IPS DF 19.7 (cell line): ENCODE results near the gene SIK1.
"Not testable (repeated sequence)": the region's sequence is repeated elsewhere in the genome, so short reads cannot be mapped to it uniquely, and the experiment has no call there.

Experiments
- DNase-seq: peaks from one replicate; pipeline ENCODE4 v3.0.0-alpha.2; 2013; ENCODE audit warnings: low read depth, low spot score

Gene SIK1

GRCh38 chr21:43398000-43398399 is 28.9 kb downstream of the SIK1 start:
- not testable (repeated sequence) for DNase-seq

- DNase-seq: not testable (repeated sequence)
Measured at GRCh38 chr21:43397439-43397808, 29.5 kb downstream of the SIK1 start.

- not testable (repeated sequence) for DNase-seq
Measured at GRCh38 chr21:43396788-43397438, 30.0 kb downstream of the SIK1 start.

GRCh38 chr21:43383351-43383750 is 43.6 kb downstream of the SIK1 start:
- DNase-seq: not testable (repeated sequence)

DNA sequence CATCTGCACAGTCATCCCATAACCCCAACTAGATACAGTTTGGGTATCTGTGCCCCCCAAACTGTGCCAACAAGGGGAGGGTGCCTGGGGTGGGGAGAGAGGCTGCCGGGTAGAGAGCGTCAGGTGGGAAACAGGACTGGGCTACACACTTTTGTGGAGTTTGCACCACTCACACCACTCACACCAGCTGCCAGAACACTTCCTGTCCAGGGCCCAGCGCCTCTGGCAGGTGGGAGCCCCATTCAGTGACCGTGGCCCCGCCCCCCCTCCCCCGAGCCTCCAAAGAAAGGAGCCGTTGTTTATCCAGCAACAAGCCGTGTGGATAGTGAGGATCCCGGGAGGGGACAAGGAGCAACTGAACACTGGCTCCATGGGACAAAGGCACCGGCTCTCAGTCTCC is 44.0 kb downstream of the SIK1 start:
- not testable (repeated sequence) for DNase-seq

GRCh38 chr21:43380852-43381533 is 45.9 kb downstream of the SIK1 start:
- not testable (repeated sequence) for DNase-seq

GRCh38 chr21:43380337-43380736 is 46.6 kb downstream of the SIK1 start:
- DNase-seq: not testable (repeated sequence)

DNA sequence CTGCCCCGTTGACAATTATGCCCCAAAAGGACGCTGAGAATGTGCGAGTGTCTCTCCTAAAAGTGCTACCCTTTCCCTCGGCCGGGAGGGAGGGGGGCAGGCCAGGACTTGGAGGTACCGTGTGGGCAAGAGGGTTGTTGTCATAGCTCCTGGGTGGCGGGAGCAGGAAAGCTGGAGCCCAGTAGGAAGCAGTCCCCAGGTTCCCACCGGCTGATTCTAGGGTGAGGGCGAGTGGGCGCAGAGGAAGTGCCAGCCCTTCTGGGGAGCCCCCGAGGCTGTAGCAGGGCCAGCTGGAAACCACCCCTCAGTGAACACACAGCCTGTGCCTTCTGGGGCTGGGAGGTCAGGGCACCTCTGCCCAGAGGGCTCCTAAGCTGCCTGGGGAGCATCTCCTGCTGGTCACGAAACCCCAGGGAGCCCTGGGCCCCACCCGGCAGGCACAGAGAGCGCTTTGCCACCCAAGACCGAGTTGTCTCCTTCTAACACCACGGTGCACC is 47.3 kb downstream of the SIK1 start:
- DNase-seq: not testable (repeated sequence)

DNA sequence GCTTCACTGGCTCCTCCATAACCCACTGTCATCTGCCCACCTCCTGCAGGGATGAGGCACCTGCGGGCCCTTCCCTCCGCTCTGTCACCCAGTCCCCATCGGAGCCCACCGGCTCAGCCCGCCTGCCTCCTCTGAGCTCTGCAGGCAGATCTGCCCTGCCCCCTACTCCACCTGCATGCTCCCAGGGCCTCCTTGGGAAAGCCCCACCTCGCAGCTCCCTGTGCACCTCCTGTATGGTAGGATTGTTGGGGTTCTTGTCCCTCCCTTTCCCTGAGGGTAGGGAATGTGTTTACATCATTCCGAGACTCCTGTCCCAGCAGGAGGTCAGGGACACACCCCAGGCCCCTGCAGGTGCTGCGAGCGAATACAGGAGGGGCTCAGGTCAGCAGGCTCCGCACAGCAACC is 50.5 kb downstream of the SIK1 start:
- DNase-seq: no peak

DNA sequence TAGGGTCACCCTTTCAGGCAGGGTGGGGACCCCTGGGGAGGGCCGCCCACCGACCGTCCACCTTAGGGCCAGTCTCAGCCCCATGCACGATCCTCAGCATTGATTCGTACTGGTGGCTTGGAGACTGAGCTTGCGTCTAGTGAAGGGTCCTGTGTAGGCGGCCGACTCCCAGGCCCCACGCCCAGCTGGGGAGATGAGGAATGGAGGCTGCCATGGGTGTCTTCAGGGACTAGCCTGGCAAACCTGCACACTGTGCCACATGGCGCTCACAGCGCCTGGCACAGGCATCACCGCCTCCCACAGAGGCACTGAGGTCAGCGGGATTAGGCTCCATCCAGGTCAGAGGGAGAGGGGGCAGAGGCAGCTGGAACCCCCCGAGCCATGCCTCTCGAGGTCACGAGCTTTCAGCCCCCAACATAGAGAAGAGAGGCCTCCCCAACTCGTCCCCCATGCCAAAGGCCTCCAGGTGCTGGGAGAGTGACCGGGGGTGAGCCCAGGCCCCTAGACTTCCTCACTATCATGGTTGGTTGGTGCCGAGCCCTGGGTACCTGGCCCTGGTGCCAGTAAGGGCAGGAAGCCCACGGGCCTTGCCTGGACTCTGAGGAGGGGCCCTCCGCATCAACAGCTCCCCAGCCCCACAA is 51.0 kb downstream of the SIK1 start:
- DNase-seq: no peak

DNA sequence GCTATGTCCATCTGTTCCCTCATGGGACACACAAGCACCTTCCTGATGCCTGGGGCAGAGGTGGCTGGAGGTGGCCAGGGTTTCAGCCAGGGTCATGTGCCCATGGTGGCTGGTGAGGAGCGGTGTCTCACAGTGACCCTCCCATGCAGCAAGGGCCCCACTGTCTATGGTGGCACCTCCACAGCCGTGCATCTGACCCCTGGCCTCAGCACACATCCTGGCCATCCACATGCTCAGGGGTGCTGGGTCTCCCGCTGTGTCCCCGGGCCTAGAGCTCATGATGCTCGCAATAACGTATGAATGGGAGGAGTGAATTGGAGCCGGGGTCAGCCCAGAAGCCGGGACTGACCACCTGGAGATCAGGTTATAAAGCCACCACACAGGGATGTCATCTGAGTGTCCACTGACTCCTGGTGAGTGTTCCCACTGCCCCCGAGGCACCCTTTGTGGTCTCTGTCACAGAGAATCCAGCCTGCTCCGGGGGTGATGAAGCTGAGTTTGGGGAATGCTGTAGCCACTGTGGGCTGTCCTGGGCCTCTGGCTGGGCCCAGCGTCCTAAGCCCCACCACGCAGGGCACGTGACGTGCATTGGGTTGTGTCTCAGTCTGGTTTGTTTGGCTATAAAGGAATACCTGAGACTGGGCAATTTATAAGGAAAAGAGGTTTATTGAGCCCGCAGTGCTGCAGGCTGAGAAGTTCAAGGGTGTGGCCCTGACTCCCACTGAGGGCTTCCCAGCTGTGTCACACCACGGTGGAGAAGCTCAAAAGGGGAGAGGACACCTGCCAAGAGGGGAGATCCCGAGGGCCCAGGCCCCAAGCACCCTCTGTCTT is 51.7 kb downstream of the SIK1 start:
- no peak for DNase-seq

- no peak for DNase-seq
Measured at GRCh38 chr21:43374228-43374885, 52.6 kb downstream of the SIK1 start.

DNA sequence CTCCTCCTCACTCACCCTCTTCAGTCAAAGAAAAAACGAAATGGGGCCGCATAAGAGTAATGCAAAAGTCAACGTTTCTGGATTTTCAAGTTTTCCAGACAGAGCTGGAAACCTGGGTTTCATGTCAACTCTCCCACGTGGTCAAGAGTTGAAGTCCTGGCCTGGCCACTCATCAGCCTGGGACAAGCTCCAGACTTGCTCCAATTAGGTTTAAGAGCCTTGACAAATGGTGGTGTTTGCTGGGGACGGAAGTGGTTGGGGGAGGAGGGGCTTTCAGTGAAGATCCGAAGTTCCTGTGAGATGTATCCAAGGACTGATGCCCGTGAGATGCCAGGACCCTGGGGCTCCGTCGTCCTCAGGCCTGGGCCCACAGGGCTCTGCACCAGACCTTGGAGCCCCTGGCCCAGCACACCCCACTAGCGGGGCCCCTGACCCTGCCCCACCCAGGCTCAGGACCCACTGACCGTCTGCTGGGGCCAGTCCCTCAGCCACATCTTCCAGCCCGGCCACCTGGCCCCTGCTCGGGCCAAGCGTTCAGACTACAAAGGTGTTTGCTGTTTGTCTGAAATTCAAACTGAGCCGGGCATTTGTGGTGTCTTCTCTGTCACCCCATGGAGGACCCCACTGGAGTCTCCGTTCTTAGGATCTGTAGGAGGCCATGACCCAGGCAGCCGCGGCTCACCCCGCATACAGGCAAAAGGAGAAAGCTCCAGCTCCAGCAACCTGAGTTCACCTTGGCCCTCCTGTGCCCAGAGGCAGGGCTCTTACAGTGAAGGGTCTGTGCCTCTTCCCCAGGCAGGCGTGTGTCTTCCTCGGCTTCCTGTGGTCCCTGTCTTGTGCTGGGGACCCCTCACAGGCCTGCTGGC is 53.3 kb downstream of the SIK1 start:
- no peak for DNase-seq

- no peak for DNase-seq
Measured at GRCh38 chr21:43372663-43373361, 54.1 kb downstream of the SIK1 start.

DNA sequence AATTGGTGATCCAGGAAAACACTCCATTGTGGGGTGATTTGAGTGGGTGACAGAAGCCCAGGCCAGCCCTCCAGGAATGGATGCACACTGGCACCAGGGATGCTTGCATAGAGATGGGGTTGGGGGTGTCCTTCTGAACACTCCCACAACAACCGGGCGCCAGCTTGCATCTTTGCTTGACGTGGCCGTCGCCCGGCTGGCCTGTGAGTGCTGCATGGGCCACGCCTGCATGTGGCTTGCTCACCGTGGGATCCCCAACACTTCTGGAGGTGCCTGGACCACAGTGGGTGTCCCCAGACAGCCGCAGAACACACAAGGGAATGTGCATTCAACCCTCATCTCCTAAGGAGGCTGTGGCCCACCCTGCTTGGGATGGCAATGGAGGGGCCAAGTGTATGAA is 55.1 kb downstream of the SIK1 start:
- DNase-seq: no peak

GRCh38 chr21:43370888-43371570 is 55.9 kb downstream of the SIK1 start:
- DNase-seq: no peak

- DNase-seq: no peak
Measured at GRCh38 chr21:43370091-43370658, 56.8 kb downstream of the SIK1 start.

DNA sequence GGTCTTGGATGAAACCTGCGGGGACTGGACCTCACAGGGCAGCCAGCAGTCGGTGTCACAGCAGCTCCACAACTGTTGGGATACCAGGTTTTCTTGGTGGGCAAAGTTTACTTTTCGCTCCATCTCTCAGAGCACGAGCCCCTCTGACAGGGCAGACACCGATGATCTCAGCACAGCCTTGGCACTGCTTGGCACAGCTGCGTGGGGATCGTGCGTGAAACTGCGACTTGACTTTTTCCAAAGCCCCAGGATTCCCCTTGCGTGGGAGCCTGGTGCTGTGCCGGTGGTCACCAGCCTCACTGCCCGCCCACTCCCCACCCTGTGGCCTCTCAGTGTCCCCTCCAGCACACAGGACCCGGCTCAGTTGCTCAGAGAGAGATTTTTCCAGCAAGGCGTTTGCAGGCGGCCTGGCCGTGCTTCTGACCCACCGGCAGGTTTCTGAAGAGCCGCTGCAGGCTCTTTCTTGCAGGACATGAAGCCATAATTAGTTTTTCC is 57.3 kb downstream of the SIK1 start:
- no peak for DNase-seq

- DNase-seq: no peak
Measured at GRCh38 chr21:43369124-43369523, 57.8 kb downstream of the SIK1 start.
